ENCODE data around the gene MAGI2. TPM values are rescaled to one million over a fixed set of nuclear protein-coding genes. Genes with fewer than 3 reads are reported as not detected.

The MAGI2 gene
- total RNA-seq, 2 donors from 2014 or later: 10.3 to 19.2 TPM

GRCh38 chr7:78912781-78913180 is 540.7 kb downstream of the MAGI2 start:
- H3K9me3 Mint-ChIP-seq: no peaks in the 10 kb centered on the region

GRCh38 chr7:78906735-78907134 is 546.7 kb downstream of the MAGI2 start:
- H3K4me1 ChIP-seq (ENCODE audit: control insufficient read depth, insufficient read depth, low read length): no peaks in the 10 kb centered on the region
- no peaks in the 10 kb centered on the region for H3K9me3 Mint-ChIP-seq
- H3K27ac Mint-ChIP-seq: no peak overlapping the region
- H3K4me3 ChIP-seq (ENCODE audit: low read length): no peak overlapping the region
- no peaks in the 10 kb centered on the region for H3K27me3 Mint-ChIP-seq (ENCODE audit: insufficient read depth)
- no peak overlapping the region for H3K9ac ChIP-seq (ENCODE audit: extremely low read depth, low read length, poor library complexity, severe bottlenecking)
- TF ChIP-seq CTCF (conservative IDR thresholded peaks at IDR 0.05): no peak
- peaks cover 2% of the 10 kb centered on the region for H3K4me1 Mint-ChIP-seq
- H3K36me3 Mint-ChIP-seq (ENCODE audit: low read depth): no peaks in the 10 kb centered on the region
- no peaks in the 10 kb centered on the region for H3K36me3 ChIP-seq (ENCODE audit: control insufficient read depth, insufficient read depth, low read length)
- H3K27me3 ChIP-seq (ENCODE audit: control insufficient read depth, insufficient read depth, low read length, poor library complexity, severe bottlenecking): no peaks in the 10 kb centered on the region
- H3K4me3 Mint-ChIP-seq: no peak overlapping the region
- no peaks in the 10 kb centered on the region for H3K9me3 ChIP-seq (ENCODE audit: control insufficient read depth, low read length)
- H3K27ac ChIP-seq (ENCODE audit: low read depth, low read length): no peak overlapping the region
- WGBS, 2 experiments (ENCODE audit: insufficient coverage in 1 of 2, insufficient read length in 1 of 2): 100% methylated on average over 1 of the region's 1 CpG
- DNase-seq: no peak

More at GRCh38 chr7:78912781-78913180, 540.7 kb downstream of the MAGI2 start:
- no peak for DNase-seq
- Mint-ChIP-seq H3K4me1 (no peaks in the 10 kb centered on the region), H3K27ac (no peak overlapping the region), H3K36me3 (ENCODE audit: low read depth) (no peaks in the 10 kb centered on the region), H3K27me3 (ENCODE audit: insufficient read depth) (no peaks in the 10 kb centered on the region), H3K4me3 (no peak overlapping the region)
- Histone ChIP-seq H3K9ac (ENCODE audit: extremely low read depth, low read length, poor library complexity, severe bottlenecking) (no peak overlapping the region), H3K36me3 (ENCODE audit: control insufficient read depth, insufficient read depth, low read length) (no peaks in the 10 kb centered on the region), H3K4me3 (ENCODE audit: low read length) (no peak overlapping the region), H3K27me3 (ENCODE audit: control insufficient read depth, insufficient read depth, low read length, poor library complexity, severe bottlenecking) (no peaks in the 10 kb centered on the region), H3K9me3 (ENCODE audit: control insufficient read depth, low read length) (no peaks in the 10 kb centered on the region), H3K4me1 (ENCODE audit: control insufficient read depth, insufficient read depth, low read length) (no peaks in the 10 kb centered on the region), H3K27ac (ENCODE audit: low read depth, low read length) (no peak overlapping the region)
- TF ChIP-seq CTCF (conservative IDR thresholded peaks at IDR 0.05): no peak

GRCh38 chr7:78905436-78905835 is 548.0 kb downstream of the MAGI2 start:
- no peak overlapping the region for H3K27ac ChIP-seq (ENCODE audit: low read depth, low read length)
- DNase-seq: no peak
- no peak for TF ChIP-seq CTCF (conservative IDR thresholded peaks at IDR 0.05)
- H3K4me1 ChIP-seq (ENCODE audit: control insufficient read depth, insufficient read depth, low read length): no peaks in the 10 kb centered on the region
- no peaks in the 10 kb centered on the region for H3K36me3 ChIP-seq (ENCODE audit: control insufficient read depth, insufficient read depth, low read length)
- Mint-ChIP-seq H3K4me1 (peaks cover 2% of the 10 kb centered on the region), H3K27ac (no peak overlapping the region), H3K9me3 (no peaks in the 10 kb centered on the region), H3K36me3 (ENCODE audit: low read depth) (no peaks in the 10 kb centered on the region), H3K4me3 (no peak overlapping the region), H3K27me3 (ENCODE audit: insufficient read depth) (no peaks in the 10 kb centered on the region)
- H3K9ac ChIP-seq (ENCODE audit: extremely low read depth, low read length, poor library complexity, severe bottlenecking): no peak overlapping the region
- H3K4me3 ChIP-seq (ENCODE audit: low read length): no peak overlapping the region
- no peaks in the 10 kb centered on the region for H3K9me3 ChIP-seq (ENCODE audit: control insufficient read depth, low read length)
- no peaks in the 10 kb centered on the region for H3K27me3 ChIP-seq (ENCODE audit: control insufficient read depth, insufficient read depth, low read length, poor library complexity, severe bottlenecking)
